GM23248 (cell line): ENCODE results near the gene RTN4. TPM values are rescaled to one million over a fixed set of nuclear protein-coding genes. Genes with fewer than 3 reads are reported as not detected.

Source experiments
- DNase-seq: peaks from one replicate; pipeline ENCODE4 v3.0.0-alpha.2; 2015
- H2AFZ ChIP-seq: fragments of 200-600 bp; sonication (generic); 2 replicates; pipeline ENCODE4 v1.6.1; 2016; ENCODE audit warnings: antibody characterized with exemption
- H3F3A ChIP-seq: fragments of 200-600 bp; sonication (generic); 2 replicates; pipeline ENCODE4 v1.6.1; 2016; ENCODE audit warnings: mild to moderate bottlenecking, antibody characterized with exemption, mixed run types; ENCODE audit not compliant: insufficient read depth
- H3K27ac ChIP-seq: fragments of 200-600 bp; sonication (generic); 2 replicates; pipeline ENCODE4 v1.5.1; 2016; ENCODE audit warnings: mild to moderate bottlenecking
- H3K27me3 ChIP-seq: fragments of 200-600 bp; sonication (generic); replicated peaks from 2 replicates; pipeline ENCODE4 v1.6.1; 2016; ENCODE audit warnings: mild to moderate bottlenecking; ENCODE audit not compliant: insufficient read depth
- H3K36me3 ChIP-seq: fragments of 200-600 bp; sonication (generic); 2 replicates; pipeline ENCODE4 v1.6.1; 2016; ENCODE audit warnings: low read depth, mild to moderate bottlenecking
- H3K4me1 ChIP-seq: fragments of 200-600 bp; sonication (generic); 2 replicates; pipeline ENCODE4 v1.6.1; 2016; ENCODE audit warnings: mild to moderate bottlenecking; ENCODE audit not compliant: insufficient read depth
- H3K4me2 ChIP-seq: fragments of 200-600 bp; sonication (generic); one replicate; pipeline ENCODE4 v1.6.1; 2016; ENCODE audit warnings: mild to moderate bottlenecking; ENCODE audit not compliant: unreplicated experiment
- H3K4me3 ChIP-seq: fragments of 200-600 bp; sonication (generic); 2 replicates; pipeline ENCODE4 v1.5.1; 2016; ENCODE audit warnings: mild to moderate bottlenecking
- H3K79me2 ChIP-seq: fragments of 200-600 bp; sonication (generic); 2 replicates; pipeline ENCODE4 v1.6.1; 2016; ENCODE audit warnings: mild to moderate bottlenecking; ENCODE audit not compliant: insufficient read depth
- H3K9ac ChIP-seq: fragments of 200-600 bp; sonication (generic); 2 replicates; pipeline ENCODE4 v1.6.1; 2016; ENCODE audit warnings: mild to moderate bottlenecking
- H3K9me2 ChIP-seq: fragments of 200-600 bp; sonication (generic); 2 replicates; pipeline ENCODE4 v1.6.1; 2016; ENCODE audit warnings: mixed run types, mild to moderate bottlenecking, moderate library complexity; ENCODE audit not compliant: insufficient read depth
- H3K9me3 ChIP-seq: fragments of 200-600 bp; sonication (generic); one replicate; pipeline ENCODE4 v1.6.1; 2017; ENCODE audit warnings: low read depth
- H4K20me1 ChIP-seq: fragments of 200-600 bp; sonication (generic); 2 replicates; pipeline ENCODE4 v1.6.0; 2016; ENCODE audit not compliant: insufficient read depth
- EZH2 ChIP-seq: fragments of 200-600 bp; sonication (generic); IDR thresholded peaks from 2 replicates; pipeline ENCODE4 v1.6.1; 2018; ENCODE audit warnings: antibody characterized with exemption, mild to moderate bottlenecking; ENCODE audit not compliant: insufficient read depth, poor library complexity, severe bottlenecking
- EZH2phosphoT487 ChIP-seq: fragments of 200-600 bp; sonication (generic); IDR thresholded peaks from 2 replicates; pipeline ENCODE4 v1.6.1; 2018; ENCODE audit warnings: antibody characterized with exemption, moderate library complexity, mild to moderate bottlenecking, low read depth; ENCODE audit not compliant: insufficient read depth
- WGBS, 2 experiments: methylation state at CpG; one replicate each; pipeline ENCODE4 v1.1.6; 2015 to 2017; ENCODE audit warnings: low lambda C conversion rate in 2 of 2, low coverage in 1 of 2; ENCODE audit errors: missing lambda C conversion rate in 2 of 2; 5-methylcytosine and 5-hydroxymethylcytosine counted together
- in situ Hi-C: fragments of 300-500 bp; cut with MboI; formaldehyde crosslinking; loops from 2 replicates; pipeline ENCODE4 v1.15.0; 2020
- polyA plus RNA-seq: library from polyadenylated mRNA; unstranded; fragments of >200 nt; fragmentation: Nextera tagmentation; extraction: Ambion mirVana; gene quantifications from 2 replicates; pipeline ENCODE4 v1.2.1, GENCODE V29; 2016
- total RNA-seq: library from RNA; depleted of rRNA; stranded (reverse); fragments of >200 nt; shearing (Covaris generic); gene quantifications from 2 replicates; pipeline ENCODE4 v1.2.3, GENCODE V29; 2014

Gene RTN4
- total and polyA plus RNA-seq, 2 experiments from 2014 or later: 361 to 425 TPM

DNA sequence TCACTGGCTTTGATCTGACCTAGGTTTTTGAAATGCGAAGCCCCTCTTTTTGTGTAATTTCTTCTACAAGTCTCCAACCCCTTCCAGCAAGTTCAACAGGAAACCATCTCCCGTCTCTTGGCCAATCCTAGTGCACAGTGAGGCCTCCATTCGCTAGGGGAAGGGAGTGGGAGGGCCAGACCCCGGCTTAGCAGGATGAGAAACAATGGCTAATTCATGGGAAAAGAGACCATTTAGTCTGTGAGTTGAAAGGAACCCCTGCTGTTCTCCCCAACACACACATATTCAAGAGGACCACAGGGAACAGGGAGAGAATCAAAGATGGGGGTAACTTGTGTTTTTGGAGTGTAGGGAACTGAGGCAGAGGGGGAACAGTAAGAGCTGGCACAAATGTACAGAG, 83.0 kb downstream of the RTN4 start:
- no peak overlapping the region for H2AFZ ChIP-seq
- WGBS, 2 experiments: 88 to 89% methylated on average over 4 of the region's 4 CpGs
- H3K27ac ChIP-seq: no peak overlapping the region
- H3K4me2 ChIP-seq: no peak overlapping the region
- peaks cover 6% of the 10 kb centered on the region; the same call in 1 of the 2 replicates for H4K20me1 ChIP-seq
- no peak overlapping the region for H3K9ac ChIP-seq
- peaks cover 31% of the 10 kb centered on the region for H3K36me3 ChIP-seq
- peaks cover 69% of the 10 kb centered on the region for H3F3A ChIP-seq
- TF ChIP-seq EZH2phosphoT487 (no peak), EZH2 (no peak)
- H3K9me3 ChIP-seq: no peaks in the 10 kb centered on the region
- H3K4me1 ChIP-seq: peaks cover 11% of the 10 kb centered on the region
- in situ Hi-C loops: no loop called here
- H3K9me2 ChIP-seq: no peaks in the 10 kb centered on the region
- H3K4me3 ChIP-seq: no peak overlapping the region
- no peak for DNase-seq
- peaks cover 55% of the 10 kb centered on the region for H3K79me2 ChIP-seq
- H3K27me3 ChIP-seq: no peaks in the 10 kb centered on the region

GRCh38 chr2:54966837-54967236, 83.4 kb downstream of the RTN4 start:
- Histone ChIP-seq H2AFZ (no peak overlapping the region), H3K9me3 (no peaks in the 10 kb centered on the region), H3K4me3 (no peak overlapping the region), H3K4me1 (peaks cover 11% of the 10 kb centered on the region), H3K27me3 (no peaks in the 10 kb centered on the region), H3F3A (peaks cover 64% of the 10 kb centered on the region), H3K9me2 (no peaks in the 10 kb centered on the region), H3K4me2 (no peak overlapping the region), H3K9ac (no peak overlapping the region), H3K36me3 (peaks cover 27% of the 10 kb centered on the region), H3K27ac (no peak overlapping the region), H4K20me1 (peaks cover 6% of the 10 kb centered on the region; the same call in 1 of the 2 replicates), H3K79me2 (peaks cover 51% of the 10 kb centered on the region)
- no peak for DNase-seq
- TF ChIP-seq EZH2phosphoT487: no peak
- WGBS, 2 experiments: 94 to 100% methylated on average over 3 of the region's 3 CpGs
- in situ Hi-C loops: no loop called here

GRCh38 chr2:54966165-54966832, 84.0 kb downstream of the RTN4 start:
- peaks cover 46% of the 10 kb centered on the region for H3K79me2 ChIP-seq
- no peak for TF ChIP-seq EZH2
- no peaks in the 10 kb centered on the region for H3K27me3 ChIP-seq
- H3K27ac ChIP-seq: no peak overlapping the region
- H3K36me3 ChIP-seq: peaks cover 22% of the 10 kb centered on the region
- DNase-seq: no peak
- H3K9me3 ChIP-seq: no peaks in the 10 kb centered on the region
- in situ Hi-C loops: no loop called here
- no peaks in the 10 kb centered on the region for H3K9me2 ChIP-seq
- WGBS, 2 experiments: 63 to 64% methylated on average over 8 of the region's 8 CpGs
- H3K4me3 ChIP-seq: no peak overlapping the region
- H3K4me2 ChIP-seq: no peak overlapping the region
- no peak overlapping the region for H3K9ac ChIP-seq
- H3K4me1 ChIP-seq: peaks cover 11% of the 10 kb centered on the region
- H4K20me1 ChIP-seq: 0 out of 2 replicates have a peak, but pooled peaks cover 6% of the 10 kb centered on the region
- H3F3A ChIP-seq: peaks cover 59% of the 10 kb centered on the region
- no peak overlapping the region for H2AFZ ChIP-seq

DNA sequence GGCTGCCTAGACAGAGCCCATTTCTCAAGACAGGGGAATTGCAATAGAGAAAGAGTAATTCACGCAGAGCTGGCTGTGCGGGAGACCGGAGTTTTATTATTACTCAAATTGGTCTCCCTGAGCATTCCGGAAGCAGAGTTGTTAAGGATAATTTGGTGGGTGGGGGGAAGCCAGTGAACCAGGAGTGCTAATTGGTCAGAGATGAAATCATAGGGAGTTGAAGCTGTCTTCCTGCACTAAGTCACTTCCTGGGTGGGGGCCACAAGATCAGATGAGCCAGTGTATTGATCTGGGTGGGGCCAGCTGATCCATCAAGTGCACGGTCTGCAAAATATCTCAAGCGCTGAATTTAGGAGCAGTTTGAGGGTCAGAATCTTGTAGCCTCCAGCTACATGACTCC, 84.8 kb downstream of the RTN4 start:
- Histone ChIP-seq H3K9me2 (no peaks in the 10 kb centered on the region), H3K27ac (no peak overlapping the region), H3K4me1 (peaks cover 11% of the 10 kb centered on the region), H4K20me1 (0 out of 2 replicates have a peak, but pooled peaks cover 6% of the 10 kb centered on the region), H3K36me3 (peaks cover 14% of the 10 kb centered on the region), H3K27me3 (no peaks in the 10 kb centered on the region), H3K4me3 (no peak overlapping the region), H3K9me3 (no peaks in the 10 kb centered on the region), H2AFZ (no peak overlapping the region), H3K9ac (no peak overlapping the region), H3K4me2 (no peak overlapping the region), H3F3A (peaks cover 50% of the 10 kb centered on the region), H3K79me2 (peaks cover 37% of the 10 kb centered on the region)
- WGBS, 2 experiments: 93 to 94% methylated on average over 6 of the region's 6 CpGs
- in situ Hi-C loops: no loop called here
- TF ChIP-seq EZH2phosphoT487: no peak
- no peak for TF ChIP-seq EZH2
- DNase-seq: no peak

GRCh38 chr2:54964816-54965215, 85.4 kb downstream of the RTN4 start:
- DNase-seq: no peak
- H3K4me2 ChIP-seq: no peak overlapping the region
- no peaks in the 10 kb centered on the region for H3K27me3 ChIP-seq
- 0 out of 2 replicates have a peak, but pooled peaks cover 3% of the 10 kb centered on the region for H4K20me1 ChIP-seq
- H3K36me3 ChIP-seq: peaks cover 8% of the 10 kb centered on the region
- no peak overlapping the region for H2AFZ ChIP-seq
- peaks cover 46% of the 10 kb centered on the region for H3F3A ChIP-seq
- H3K27ac ChIP-seq: no peak overlapping the region
- H3K4me3 ChIP-seq: no peak overlapping the region
- no peaks in the 10 kb centered on the region for H3K9me3 ChIP-seq
- peaks cover 11% of the 10 kb centered on the region for H3K4me1 ChIP-seq
- H3K9me2 ChIP-seq: no peaks in the 10 kb centered on the region
- H3K79me2 ChIP-seq: peaks cover 31% of the 10 kb centered on the region
- WGBS, 2 experiments: 74% methylated on average over 4 of the region's 4 CpGs
- in situ Hi-C loops: no loop called here
- H3K9ac ChIP-seq: no peak overlapping the region
- TF ChIP-seq EZH2 (no peak), EZH2phosphoT487 (no peak)
